ENCODE data around the gene SMG7.

Gene SMG7

DNA sequence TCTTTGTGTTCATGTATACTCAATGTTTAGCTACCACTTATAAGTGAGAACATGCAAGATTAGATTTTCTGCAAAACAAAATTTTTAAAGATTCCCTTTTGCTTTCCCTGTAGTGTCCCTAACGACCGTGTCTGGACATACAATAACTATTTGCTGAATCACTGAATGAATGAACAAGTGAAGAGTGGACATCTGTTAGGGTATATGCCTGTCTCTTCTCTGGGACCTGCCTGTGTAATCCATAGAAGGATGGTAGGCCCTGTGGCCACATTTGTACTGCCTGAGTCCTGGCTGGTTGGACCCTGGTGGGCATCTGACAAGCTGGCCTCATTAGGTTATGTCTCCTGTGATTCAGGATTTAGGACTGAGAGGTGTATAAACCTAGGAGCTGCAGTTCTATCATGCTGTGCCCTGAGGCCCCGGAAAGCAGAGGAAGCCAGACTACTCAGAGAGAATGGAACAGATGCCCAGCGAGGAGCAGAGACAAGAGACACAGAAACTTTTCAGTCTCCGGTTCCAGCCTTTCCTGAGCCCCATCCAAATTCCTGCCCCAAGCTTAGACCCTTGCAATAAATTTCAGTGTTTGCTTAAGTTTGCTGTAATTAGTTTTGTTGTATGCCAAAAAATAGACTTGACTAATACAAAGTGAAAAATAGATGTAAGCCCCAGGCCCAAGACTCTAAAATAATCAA, 125.5 kb downstream of the SMG7 start:
- POLR2A ChIA-PET: no interaction called here
- CTCF ChIA-PET: interaction anchor here (0.8 kb wide), 1 partner anchor 18 kb away, joined by 3 read pairs; no protein-coding TSS in a partner anchor

DNA sequence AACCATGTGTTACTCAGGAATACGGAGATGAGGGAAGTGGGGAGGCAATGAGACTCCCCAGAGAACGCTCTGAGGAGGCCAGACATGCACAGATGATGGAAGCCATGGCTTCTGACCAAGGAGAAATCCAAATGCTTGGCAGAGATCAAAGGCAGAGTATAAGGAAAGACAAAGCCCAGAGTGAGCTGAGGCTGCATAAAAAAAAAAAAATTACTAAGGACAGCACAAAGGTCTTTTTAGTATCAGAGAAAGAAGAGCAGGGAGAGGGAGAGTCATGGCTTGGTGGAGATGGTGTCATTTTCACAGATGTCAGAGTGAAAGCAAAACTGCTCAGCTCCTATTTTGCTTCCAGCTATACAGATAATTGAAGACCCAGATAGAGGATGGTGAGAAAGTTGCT, 126.1 kb downstream of the SMG7 start:
- Histone ChIP-seq H3K36me3 (ENCODE audit: control insufficient read depth in 2 of 2, insufficient read depth in 1 of 2, low read length in 2 of 2) (no peaks in the 10 kb centered on the region), H3K4me3 (ENCODE audit: low read depth, low read length) (no peak overlapping the region), H3K27ac (ENCODE audit: extremely low read depth, low read depth, low read length) (no peak overlapping the region), H3K9me3 (ENCODE audit: control insufficient read depth, insufficient read depth, low read depth, low read length) (no peaks in the 10 kb centered on the region), H3K4me1 (ENCODE audit: control insufficient read depth, insufficient read depth, low read length) (no peaks in the 10 kb centered on the region)
- ChIA-PET POLR2A (no interaction called here), CTCF (interaction anchor here (0.7 to 0.8 kb wide), 2 partner anchors 18 to 636 kb away, joined by 3 to 4 read pairs; no protein-coding TSS in a partner anchor)
- TF ChIP-seq ZSCAN30 (tag by site-specific recombination; IDR thresholded peaks at IDR 0.05) (no peak), SALL2 (tag by site-specific recombination; IDR thresholded peaks at IDR 0.05; ENCODE audit: borderline replicate concordance) (no peak), ZNF501 (tag by site-specific recombination; IDR thresholded peaks at IDR 0.05) (no peak), ZNF23 (tag by site-specific recombination; IDR thresholded peaks at IDR 0.05; ENCODE audit: borderline replicate concordance) (no peak), ZNF223 (tag by site-specific recombination; IDR thresholded peaks at IDR 0.05) (no peak), ZSCAN4 (tag by site-specific recombination; IDR thresholded peaks at IDR 0.05) (no peak), TSHZ1 (tag by site-specific recombination; IDR thresholded peaks at IDR 0.05; ENCODE audit: borderline replicate concordance) (no peak)

More for the DNA sequence above, 125.5 kb downstream of the SMG7 start:
- H3K4me3 ChIP-seq (ENCODE audit: low read depth, low read length): no peak overlapping the region
- H3K9me3 ChIP-seq (ENCODE audit: control insufficient read depth, insufficient read depth, low read depth, low read length): no peaks in the 10 kb centered on the region
- TF ChIP-seq ZNF660 (tag by site-specific recombination; IDR thresholded peaks at IDR 0.05) (no peak), MZF1 (tag by site-specific recombination; IDR thresholded peaks at IDR 0.05; ENCODE audit: borderline replicate concordance) (no peak), ZBTB49 (tag by site-specific recombination; IDR thresholded peaks at IDR 0.05; ENCODE audit: low read depth) (no peak), ZNF670 (tag by site-specific recombination; IDR thresholded peaks at IDR 0.05; ENCODE audit: low read depth) (no peak), ATF2 (tag by site-specific recombination; IDR thresholded peaks at IDR 0.05; ENCODE audit: low read depth) (no peak), ZNF433 (tag by site-specific recombination; IDR thresholded peaks at IDR 0.05; ENCODE audit: low read depth) (no peak), ZNF335 (tag by site-specific recombination; conservative IDR thresholded peaks at IDR 0.05) (no peak)
- H3K36me3 ChIP-seq (ENCODE audit: control insufficient read depth in 2 of 2, insufficient read depth in 1 of 2, low read length in 2 of 2): no peaks in the 10 kb centered on the region
- no peaks in the 10 kb centered on the region for H3K4me1 ChIP-seq (ENCODE audit: control insufficient read depth, insufficient read depth, low read length)
- H3K27ac ChIP-seq (ENCODE audit: extremely low read depth, low read depth, low read length): no peak overlapping the region

Measured in HEK293 (cell line).